ENCODE measurements around the gene COX20.

Gene COX20

GRCh38 chr1:244854865-244855578, 19.6 kb downstream of the COX20 start:
- no peaks in the 10 kb centered on the region for H3K27me3 ChIP-seq (ENCODE audit: low read depth, low read length)
- peaks cover 72 to 89% of the 10 kb centered on the region in 2 donors for H3K36me3 ChIP-seq (ENCODE audit: control insufficient read depth in 1 of 2, insufficient read depth in 2 of 2, low read length in 2 of 2)
- H3K9me3 ChIP-seq (ENCODE audit: control insufficient read depth in 1 of 2, low read length in 2 of 2): no peaks in the 10 kb centered on the region
- no peak overlapping the region for H3K27ac ChIP-seq (ENCODE audit: low read length)
- H3K4me3 ChIP-seq (ENCODE audit: low read depth in 1 of 2, low read length in 2 of 2): no peak overlapping the region
- H3K4me1 ChIP-seq (ENCODE audit: control insufficient read depth in 1 of 2, insufficient read depth in 2 of 2, low read length in 2 of 2): peaks cover 12 to 50% of the 10 kb centered on the region in 2 donors

- H3K4me1 ChIP-seq (ENCODE audit: control insufficient read depth in 1 of 2, insufficient read depth in 2 of 2, low read length in 2 of 2): peaks cover 22 to 72% of the 10 kb centered on the region in 2 donors
- peaks cover 78% of the 10 kb centered on the region in 2 donors for H3K36me3 ChIP-seq (ENCODE audit: control insufficient read depth in 1 of 2, insufficient read depth in 2 of 2, low read length in 2 of 2)
- no peaks in the 10 kb centered on the region for H3K9me3 ChIP-seq (ENCODE audit: control insufficient read depth in 1 of 2, low read length in 2 of 2)
- H3K4me3 ChIP-seq (ENCODE audit: low read depth in 1 of 2, low read length in 2 of 2): no peak overlapping the region
- H3K27ac ChIP-seq (ENCODE audit: low read length): no peak overlapping the region
- no peaks in the 10 kb centered on the region for H3K27me3 ChIP-seq (ENCODE audit: low read depth, low read length)
Observed at GRCh38 chr1:244857761-244858160, 22.3 kb downstream of the COX20 start.

- no peaks in the 10 kb centered on the region for H3K27me3 ChIP-seq (ENCODE audit: low read depth, low read length)
- H3K4me1 ChIP-seq (ENCODE audit: control insufficient read depth in 1 of 2, insufficient read depth in 2 of 2, low read length in 2 of 2): peaks cover 22 to 72% of the 10 kb centered on the region in 2 donors
- peaks cover 72 to 75% of the 10 kb centered on the region in 2 donors for H3K36me3 ChIP-seq (ENCODE audit: control insufficient read depth in 1 of 2, insufficient read depth in 2 of 2, low read length in 2 of 2)
- H3K4me3 ChIP-seq (ENCODE audit: low read depth in 1 of 2, low read length in 2 of 2): no peak overlapping the region
- H3K9me3 ChIP-seq (ENCODE audit: control insufficient read depth in 1 of 2, low read length in 2 of 2): no peaks in the 10 kb centered on the region
- no peak overlapping the region for H3K27ac ChIP-seq (ENCODE audit: low read length)
Observed at GRCh38 chr1:244858357-244858756, 22.9 kb downstream of the COX20 start.

GRCh38 chr1:244860078-244860477, 24.6 kb downstream of the COX20 start:
- H3K4me3 ChIP-seq (ENCODE audit: low read depth in 1 of 2, low read length in 2 of 2): peak overlapping the region; percentile 91 to 92
- H3K9me3 ChIP-seq (ENCODE audit: control insufficient read depth in 1 of 2, low read length in 2 of 2): no peaks in the 10 kb centered on the region
- H3K36me3 ChIP-seq (ENCODE audit: control insufficient read depth in 1 of 2, insufficient read depth in 2 of 2, low read length in 2 of 2): peaks cover 61 to 76% of the 10 kb centered on the region in 2 donors
- H3K4me1 ChIP-seq (ENCODE audit: control insufficient read depth in 1 of 2, insufficient read depth in 2 of 2, low read length in 2 of 2): peaks cover 22 to 68% of the 10 kb centered on the region in 2 donors
- no peaks in the 10 kb centered on the region for H3K27me3 ChIP-seq (ENCODE audit: low read depth, low read length)
- H3K27ac ChIP-seq (ENCODE audit: low read length): no peak overlapping the region

- Histone ChIP-seq H3K4me1 (ENCODE audit: control insufficient read depth in 1 of 2, insufficient read depth in 2 of 2, low read length in 2 of 2) (peaks cover 27 to 59% of the 10 kb centered on the region in 2 donors), H3K9me3 (ENCODE audit: control insufficient read depth in 1 of 2, low read length in 2 of 2) (no peaks in the 10 kb centered on the region), H3K4me3 (ENCODE audit: low read depth in 1 of 2, low read length in 2 of 2) (peak overlapping the region; percentile 91 to 92), H3K27ac (ENCODE audit: low read length) (peak overlapping the region; percentile 97), H3K36me3 (ENCODE audit: control insufficient read depth in 1 of 2, insufficient read depth in 2 of 2, low read length in 2 of 2) (peaks cover 51 to 67% of the 10 kb centered on the region in 2 donors), H3K27me3 (ENCODE audit: low read depth, low read length) (no peaks in the 10 kb centered on the region)
Observed at GRCh38 chr1:244860914-244861610, 25.6 kb downstream of the COX20 start.

- Histone ChIP-seq H3K27me3 (ENCODE audit: low read depth, low read length) (no peaks in the 10 kb centered on the region), H3K4me3 (ENCODE audit: low read depth in 1 of 2, low read length in 2 of 2) (peak overlapping the region; percentile 91 to 92), H3K36me3 (ENCODE audit: control insufficient read depth in 1 of 2, insufficient read depth in 2 of 2, low read length in 2 of 2) (peaks cover 45 to 60% of the 10 kb centered on the region in 2 donors), H3K27ac (ENCODE audit: low read length) (peak overlapping the region; percentile 97), H3K9me3 (ENCODE audit: control insufficient read depth in 1 of 2, low read length in 2 of 2) (no peaks in the 10 kb centered on the region), H3K4me1 (ENCODE audit: control insufficient read depth in 1 of 2, insufficient read depth in 2 of 2, low read length in 2 of 2) (peaks cover 27 to 54% of the 10 kb centered on the region in 2 donors)
Observed at GRCh38 chr1:244861683-244862082, 26.2 kb downstream of the COX20 start.

GRCh38 chr1:244862354-244862698, 26.9 kb downstream of the COX20 start:
- Histone ChIP-seq H3K27ac (ENCODE audit: low read length) (peak overlapping the region; percentile 97), H3K4me3 (ENCODE audit: low read depth in 1 of 2, low read length in 2 of 2) (peak overlapping the region; percentile 91 to 92), H3K36me3 (ENCODE audit: control insufficient read depth in 1 of 2, insufficient read depth in 2 of 2, low read length in 2 of 2) (peaks cover 39 to 54% of the 10 kb centered on the region in 2 donors), H3K4me1 (ENCODE audit: control insufficient read depth in 1 of 2, insufficient read depth in 2 of 2, low read length in 2 of 2) (peaks cover 27 to 48% of the 10 kb centered on the region in 2 donors), H3K9me3 (ENCODE audit: control insufficient read depth in 1 of 2, low read length in 2 of 2) (no peaks in the 10 kb centered on the region), H3K27me3 (ENCODE audit: low read depth, low read length) (no peaks in the 10 kb centered on the region)

- Histone ChIP-seq H3K4me3 (ENCODE audit: low read depth in 1 of 2, low read length in 2 of 2) (peak overlapping the region; percentile 91 to 92), H3K4me1 (ENCODE audit: control insufficient read depth in 1 of 2, insufficient read depth in 2 of 2, low read length in 2 of 2) (peaks cover 27 to 42% of the 10 kb centered on the region in 2 donors), H3K27me3 (ENCODE audit: low read depth, low read length) (no peaks in the 10 kb centered on the region), H3K27ac (ENCODE audit: low read length) (peak overlapping the region; percentile 98), H3K9me3 (ENCODE audit: control insufficient read depth in 1 of 2, low read length in 2 of 2) (no peaks in the 10 kb centered on the region), H3K36me3 (ENCODE audit: control insufficient read depth in 1 of 2, insufficient read depth in 2 of 2, low read length in 2 of 2) (peaks cover 34 to 48% of the 10 kb centered on the region in 2 donors)
Observed at GRCh38 chr1:244862699-244863490, 27.4 kb downstream of the COX20 start.

- peak overlapping the region; percentile 98 for H3K27ac ChIP-seq (ENCODE audit: low read length)
- no peaks in the 10 kb centered on the region for H3K27me3 ChIP-seq (ENCODE audit: low read depth, low read length)
- H3K4me1 ChIP-seq (ENCODE audit: control insufficient read depth in 1 of 2, insufficient read depth in 2 of 2, low read length in 2 of 2): peaks cover 25 to 35% of the 10 kb centered on the region in 2 donors
- peak overlapping the region; percentile 86 to 92 for H3K4me3 ChIP-seq (ENCODE audit: low read depth in 1 of 2, low read length in 2 of 2)
- H3K36me3 ChIP-seq (ENCODE audit: control insufficient read depth in 1 of 2, insufficient read depth in 2 of 2, low read length in 2 of 2): peaks cover 26 to 44% of the 10 kb centered on the region in 2 donors
- no peaks in the 10 kb centered on the region for H3K9me3 ChIP-seq (ENCODE audit: control insufficient read depth in 1 of 2, low read length in 2 of 2)
Observed at GRCh38 chr1:244863491-244864252, 28.2 kb downstream of the COX20 start.

GRCh38 chr1:244864253-244865027, 29.0 kb downstream of the COX20 start, which contains the start of gene HNRNPU:
TSS of gene HNRNPU (minus strand) at chr1:244864543. CDS start at chr1:244864307, 236 bp downstream.
- peaks cover 17 to 27% of the 10 kb centered on the region in 2 donors for H3K4me1 ChIP-seq (ENCODE audit: control insufficient read depth in 1 of 2, insufficient read depth in 2 of 2, low read length in 2 of 2)

More at GRCh38 chr1:244864253-244865027, 29.0 kb downstream of the COX20 start, which contains the start of gene HNRNPU:
- Histone ChIP-seq H3K27ac (ENCODE audit: low read length) (peak within 1 kb of the TSS; percentile 99), H3K27me3 (ENCODE audit: low read depth, low read length) (no peaks in the 10 kb centered on the region), H3K4me3 (ENCODE audit: low read depth in 1 of 2, low read length in 2 of 2) (peak within 1 kb of the TSS; percentile 87 to 92), H3K9me3 (ENCODE audit: control insufficient read depth in 1 of 2, low read length in 2 of 2) (no peaks in the 10 kb centered on the region), H3K36me3 (ENCODE audit: control insufficient read depth in 1 of 2, insufficient read depth in 2 of 2, low read length in 2 of 2) (peaks cover 19 to 38% of the 10 kb centered on the region in 2 donors)

All from muscle layer of duodenum (tissue), 2 donors.